ENCODE results near the gene AKIP1.

DNA sequence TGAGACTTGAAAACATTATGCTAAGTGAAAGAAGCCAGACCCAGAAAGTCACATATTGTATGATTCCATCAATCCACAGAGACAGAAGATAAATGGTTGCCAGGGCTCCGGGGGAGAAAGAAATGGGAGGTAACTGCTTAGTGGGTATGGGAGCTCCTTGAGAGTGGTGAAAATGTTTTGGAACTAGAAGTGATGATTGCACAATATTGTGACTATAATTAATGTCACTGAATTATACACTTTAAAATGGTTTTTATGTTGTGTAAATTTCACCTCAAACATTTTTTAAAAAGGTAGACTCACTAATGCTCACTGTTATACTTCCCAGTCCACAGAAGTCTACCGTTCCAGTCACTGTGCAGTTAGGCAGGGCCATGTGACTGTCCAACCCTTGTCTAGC lies 32.2 kb upstream of the AKIP1 start:
- TF ChIP-seq, protein P1, sequence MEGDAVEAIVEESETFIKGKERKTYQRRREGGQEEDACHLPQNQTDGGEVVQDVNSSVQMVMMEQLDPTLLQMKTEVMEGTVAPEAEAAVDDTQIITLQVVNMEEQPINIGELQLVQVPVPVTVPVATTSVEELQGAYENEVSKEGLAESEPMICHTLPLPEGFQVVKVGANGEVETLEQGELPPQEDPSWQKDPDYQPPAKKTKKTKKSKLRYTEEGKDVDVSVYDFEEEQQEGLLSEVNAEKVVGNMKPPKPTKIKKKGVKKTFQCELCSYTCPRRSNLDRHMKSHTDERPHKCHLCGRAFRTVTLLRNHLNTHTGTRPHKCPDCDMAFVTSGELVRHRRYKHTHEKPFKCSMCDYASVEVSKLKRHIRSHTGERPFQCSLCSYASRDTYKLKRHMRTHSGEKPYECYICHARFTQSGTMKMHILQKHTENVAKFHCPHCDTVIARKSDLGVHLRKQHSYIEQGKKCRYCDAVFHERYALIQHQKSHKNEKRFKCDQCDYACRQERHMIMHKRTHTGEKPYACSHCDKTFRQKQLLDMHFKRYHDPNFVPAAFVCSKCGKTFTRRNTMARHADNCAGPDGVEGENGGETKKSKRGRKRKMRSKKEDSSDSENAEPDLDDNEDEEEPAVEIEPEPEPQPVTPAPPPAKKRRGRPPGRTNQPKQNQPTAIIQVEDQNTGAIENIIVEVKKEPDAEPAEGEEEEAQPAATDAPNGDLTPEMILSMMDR (IDR thresholded peaks at IDR 0.05; ENCODE audit: poor library complexity, severe bottlenecking) = no peak
- TF ChIP-seq RAD21 (conservative IDR thresholded peaks at IDR 0.05) (no peak), EZH2 (IDR thresholded peaks at IDR 0.05; ENCODE audit: borderline replicate concordance, insufficient read depth, low read length, poor library complexity, severe bottlenecking) (no peak), POLR2AphosphoS5 (IDR thresholded peaks at IDR 0.05) (no peak), MXI1 (conservative IDR thresholded peaks at IDR 0.05; ENCODE audit: poor library complexity, severe bottlenecking) (no peak)

All from neural cell (in vitro differentiated cells).